Astrocyte (in vitro differentiated cells and primary cell): ENCODE data around the gene ATP1B1.

Experiments used
- CTCF ChIP-seq: IDR thresholded peaks from 2 replicates; pipeline ENCODE4 v1.5.1; 2011; ENCODE audit warnings: low read depth, mild to moderate bottlenecking, inconsistent platforms, low read length, moderate library complexity; ENCODE audit not compliant: insufficient read depth
- EZH2 ChIP-seq: IDR thresholded peaks from 2 replicates; pipeline ENCODE4 v1.6.1; 2012; ENCODE audit warnings: mild to moderate bottlenecking, low read length, inconsistent platforms; ENCODE audit not compliant: insufficient read depth

- TF ChIP-seq CTCF (no peak), EZH2 (no peak)
Measured at GRCh38 chr1:169151338-169151837, 44.9 kb downstream of the ATP1B1 start.
